Measurements from ENCODE around the gene NADSYN1.

Gene NADSYN1

DNA sequence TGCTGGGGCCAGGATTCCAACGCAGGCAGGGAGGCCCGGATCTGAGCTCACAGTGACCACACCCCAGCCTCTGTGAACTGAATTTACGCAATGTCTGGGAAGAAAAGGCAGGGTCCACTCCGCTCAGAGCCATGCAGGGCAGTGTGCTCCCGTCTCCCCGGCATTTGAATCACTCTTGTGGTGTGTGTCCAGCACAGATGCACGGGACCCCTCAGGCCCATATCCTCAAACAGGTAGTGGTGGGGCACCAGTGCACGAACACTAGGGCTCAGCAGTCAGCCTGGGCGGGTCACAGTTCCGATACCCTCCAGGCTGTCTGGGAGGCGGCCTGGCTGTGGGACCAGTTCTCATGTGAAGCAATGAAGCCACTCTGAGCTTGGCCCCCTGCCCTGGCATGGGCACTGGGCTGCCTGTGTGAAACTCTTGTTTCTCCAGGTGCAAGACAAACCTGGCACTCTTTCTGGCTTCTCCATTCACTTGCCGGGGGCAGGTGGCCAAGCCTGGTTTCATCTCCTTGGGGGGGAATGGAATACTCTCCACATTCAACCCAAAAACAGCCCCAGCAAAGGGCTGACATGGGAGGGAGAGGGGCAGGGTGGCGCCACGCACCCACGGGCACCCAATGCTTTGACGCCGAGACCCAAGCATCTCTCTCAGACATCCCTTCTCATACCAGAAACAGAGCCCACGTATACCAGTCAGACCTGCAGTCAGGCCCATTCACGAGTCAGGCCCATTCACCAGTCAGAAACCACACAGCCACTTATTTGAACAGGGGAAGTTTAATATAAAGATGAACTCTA, 19.2 kb upstream of the NADSYN1 start:
- H3K4me3 ChIP-seq (ENCODE audit: low read length) = no peak overlapping the region
- TF ChIP-seq, protein P1, sequence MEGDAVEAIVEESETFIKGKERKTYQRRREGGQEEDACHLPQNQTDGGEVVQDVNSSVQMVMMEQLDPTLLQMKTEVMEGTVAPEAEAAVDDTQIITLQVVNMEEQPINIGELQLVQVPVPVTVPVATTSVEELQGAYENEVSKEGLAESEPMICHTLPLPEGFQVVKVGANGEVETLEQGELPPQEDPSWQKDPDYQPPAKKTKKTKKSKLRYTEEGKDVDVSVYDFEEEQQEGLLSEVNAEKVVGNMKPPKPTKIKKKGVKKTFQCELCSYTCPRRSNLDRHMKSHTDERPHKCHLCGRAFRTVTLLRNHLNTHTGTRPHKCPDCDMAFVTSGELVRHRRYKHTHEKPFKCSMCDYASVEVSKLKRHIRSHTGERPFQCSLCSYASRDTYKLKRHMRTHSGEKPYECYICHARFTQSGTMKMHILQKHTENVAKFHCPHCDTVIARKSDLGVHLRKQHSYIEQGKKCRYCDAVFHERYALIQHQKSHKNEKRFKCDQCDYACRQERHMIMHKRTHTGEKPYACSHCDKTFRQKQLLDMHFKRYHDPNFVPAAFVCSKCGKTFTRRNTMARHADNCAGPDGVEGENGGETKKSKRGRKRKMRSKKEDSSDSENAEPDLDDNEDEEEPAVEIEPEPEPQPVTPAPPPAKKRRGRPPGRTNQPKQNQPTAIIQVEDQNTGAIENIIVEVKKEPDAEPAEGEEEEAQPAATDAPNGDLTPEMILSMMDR (conservative IDR thresholded peaks at IDR 0.05; ENCODE audit: low read depth, low read length) = no peak
- no peak for DNase-seq (ENCODE audit: low read depth)

DNA sequence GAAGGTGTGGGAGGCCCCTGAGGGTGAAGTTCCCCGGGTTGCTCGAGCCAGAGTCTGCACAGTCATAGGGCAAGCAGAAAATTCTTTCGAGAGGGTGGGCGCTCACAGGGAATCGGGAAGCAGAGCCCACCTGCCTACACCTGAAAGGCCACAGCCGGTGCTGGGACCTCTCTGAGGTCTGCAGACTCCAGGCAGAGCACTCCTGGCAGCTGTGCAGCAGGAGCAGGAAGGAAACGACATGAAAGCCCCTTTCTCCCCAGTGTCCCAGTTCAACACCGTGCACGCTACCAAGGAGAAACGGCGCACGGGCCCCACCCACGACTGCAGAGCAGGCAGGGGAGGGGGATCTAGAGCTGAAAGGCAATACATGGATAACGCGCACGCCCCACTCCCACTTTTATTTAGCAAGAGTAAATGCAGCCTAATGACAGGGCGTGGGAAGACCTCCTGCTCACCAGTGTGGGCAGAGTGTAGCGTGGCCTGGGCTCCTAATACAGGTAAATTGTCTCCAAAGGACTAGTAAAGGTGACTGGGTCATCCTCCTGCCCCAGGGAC, 18.4 kb upstream of the NADSYN1 start:
- TF ChIP-seq, protein P1 (conservative IDR thresholded peaks at IDR 0.05; ENCODE audit: low read depth, low read length) = no peak
- H3K4me3 ChIP-seq (ENCODE audit: low read length) = no peak overlapping the region
- DNase-seq (ENCODE audit: low read depth) = no peak

DNA sequence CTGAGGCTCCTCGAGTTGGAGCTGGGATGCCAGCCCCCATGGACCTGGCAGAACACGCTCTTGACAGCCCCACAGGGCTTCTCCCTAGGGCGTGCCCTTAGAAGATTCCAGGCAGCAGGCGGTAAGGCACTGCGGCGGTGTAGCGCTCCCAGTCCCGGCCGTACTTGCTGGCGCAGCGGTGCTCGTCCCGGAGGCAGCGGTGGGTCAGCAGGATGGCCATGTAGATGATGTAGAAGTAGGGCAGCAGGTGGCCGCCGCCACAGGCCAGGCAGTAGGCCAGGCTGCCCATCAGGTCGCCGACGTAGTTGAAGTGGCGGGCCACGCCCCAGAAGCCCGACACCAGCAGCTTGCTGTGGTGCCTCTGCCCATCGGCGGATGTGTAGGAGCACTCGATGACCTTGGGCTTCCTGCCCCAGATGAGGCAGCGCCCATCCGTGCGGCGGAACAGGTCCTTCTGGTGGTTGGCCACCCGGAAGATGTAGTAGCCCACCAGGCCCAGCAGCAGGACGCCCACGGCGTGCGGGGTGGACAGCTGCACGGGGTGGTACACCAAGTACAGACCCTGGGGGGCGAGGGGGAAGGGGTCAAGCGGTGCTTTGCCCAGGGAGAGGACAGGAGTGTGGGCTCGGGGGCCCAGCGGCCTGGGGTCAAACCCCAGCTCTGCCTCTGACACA, 17.6 kb upstream of the NADSYN1 start:
- TF ChIP-seq, protein P1 (conservative IDR thresholded peaks at IDR 0.05; ENCODE audit: low read depth, low read length) = no peak

DNA sequence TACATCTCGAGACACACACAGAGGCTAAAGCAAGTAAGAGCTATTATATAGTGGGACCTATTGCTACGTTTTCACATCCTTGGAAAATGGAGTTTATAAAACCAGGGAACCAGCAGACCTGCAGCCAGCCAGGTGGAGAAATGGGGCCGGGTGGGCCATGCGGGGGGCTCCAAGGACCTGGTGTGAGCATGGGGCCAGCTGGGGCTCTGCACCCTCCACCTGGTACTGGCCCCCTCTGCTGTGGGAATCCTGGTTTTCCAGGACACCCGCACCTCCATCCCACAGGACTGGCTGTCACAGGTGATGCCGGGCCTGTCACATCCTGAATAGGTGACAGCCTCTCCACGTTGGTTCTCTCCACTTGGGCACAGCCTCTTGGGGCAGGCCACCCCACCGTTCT, 16.1 kb upstream of the NADSYN1 start:
- no peak for DNase-seq (ENCODE audit: low read depth)
- TF ChIP-seq, protein P1 (conservative IDR thresholded peaks at IDR 0.05; ENCODE audit: low read depth, low read length) = no peak
- no peak overlapping the region for H3K4me3 ChIP-seq (ENCODE audit: low read length)

More for the DNA sequence above, 17.6 kb upstream of the NADSYN1 start:
- no peak for DNase-seq (ENCODE audit: low read depth)
- no peak overlapping the region for H3K4me3 ChIP-seq (ENCODE audit: low read length)

DNA sequence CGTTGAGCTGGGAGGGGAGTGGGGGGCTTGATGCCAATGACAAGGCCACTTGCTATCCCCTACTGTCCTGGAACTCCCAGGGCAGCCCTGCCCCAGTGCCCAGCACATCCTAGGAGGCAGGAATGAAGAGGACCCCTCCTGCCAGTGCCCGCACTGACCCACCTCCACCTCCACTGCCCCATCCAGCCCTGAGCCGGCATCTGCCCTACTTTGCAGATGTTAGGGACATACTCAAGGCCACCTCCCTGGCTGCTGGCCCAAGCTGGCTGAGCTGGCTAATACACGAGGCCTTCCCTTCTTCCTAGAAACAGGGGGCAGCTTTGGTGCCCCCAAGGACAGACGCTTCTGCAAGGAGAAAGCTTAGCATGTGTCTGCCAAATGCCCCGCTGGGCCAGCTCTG, 15.6 kb upstream of the NADSYN1 start:
- TF ChIP-seq, protein P1 (conservative IDR thresholded peaks at IDR 0.05; ENCODE audit: low read depth, low read length) = no peak
- H3K4me3 ChIP-seq (ENCODE audit: low read length) = no peak overlapping the region
- DNase-seq (ENCODE audit: low read depth) = no peak

DNA sequence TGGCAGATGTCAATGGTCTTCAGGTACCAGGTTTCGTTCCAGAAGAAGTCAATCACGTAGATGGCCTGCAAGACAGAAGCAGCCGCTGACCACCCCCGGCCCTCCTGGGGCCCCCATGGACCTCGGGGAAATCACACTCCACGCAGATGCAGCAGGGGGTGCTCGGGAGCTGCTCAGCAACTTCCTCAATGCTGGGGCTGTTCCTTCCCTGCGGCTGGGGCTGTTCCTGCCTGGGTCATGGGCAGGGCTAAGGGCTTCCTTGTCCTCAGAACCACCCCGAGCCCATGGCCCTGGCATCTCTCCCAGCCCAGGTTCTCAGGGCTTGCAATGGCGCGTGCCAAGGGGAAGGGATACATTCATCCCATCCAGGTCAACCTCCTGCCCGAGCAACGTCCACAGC, 15.1 kb upstream of the NADSYN1 start:
- no peak for DNase-seq (ENCODE audit: low read depth)
- TF ChIP-seq, protein P1 (conservative IDR thresholded peaks at IDR 0.05; ENCODE audit: low read depth, low read length) = no peak
- H3K4me3 ChIP-seq (ENCODE audit: low read length) = no peak overlapping the region

Data from retinal pigment epithelial cell (primary cell).